KG1 (cell line): Measurements from ENCODE around the gene TPSD1.
"Not testable (repeated sequence)": the region's sequence is repeated elsewhere in the genome, so short reads cannot be mapped to it uniquely, and the experiment has no call there.

Experiments
- DNase-seq: peaks from one replicate; lab custom pipeline; 2025; lab: John Stamatoyannopoulos, UW

TPSD1 gene

GRCh38 chr16:1255276-1256122 is at the start of gene TPSD1:
TPSD1 (plus strand) TSS chr16:1256069; CDS start chr16:1256281, 212 bp downstream.
- not testable (repeated sequence) for DNase-seq

DNA sequence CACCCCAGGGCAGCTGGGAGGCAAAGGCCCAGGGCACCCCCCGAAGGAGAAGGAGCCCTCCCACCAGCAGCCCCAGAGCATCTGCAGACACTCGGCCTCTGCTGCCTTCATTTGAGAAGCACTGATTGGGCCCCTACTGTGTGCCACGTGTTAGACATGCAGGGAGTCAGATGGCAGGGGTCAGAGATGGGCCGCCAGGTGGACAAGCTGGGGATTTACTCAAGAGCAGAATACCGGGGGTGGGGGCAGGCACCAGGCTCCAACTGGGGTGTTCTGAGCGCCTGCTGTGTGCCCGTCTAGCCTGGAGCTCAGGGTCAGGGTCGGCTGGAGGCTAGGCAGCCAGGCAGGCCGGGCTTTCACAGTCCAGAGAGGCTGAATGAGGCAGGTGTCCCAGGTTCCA is 49.5 kb upstream of the TPSD1 start:
- DNase-seq: no peak

GRCh38 chr16:1206786-1207185 is 49.1 kb upstream of the TPSD1 start:
- DNase-seq: no peak

DNA sequence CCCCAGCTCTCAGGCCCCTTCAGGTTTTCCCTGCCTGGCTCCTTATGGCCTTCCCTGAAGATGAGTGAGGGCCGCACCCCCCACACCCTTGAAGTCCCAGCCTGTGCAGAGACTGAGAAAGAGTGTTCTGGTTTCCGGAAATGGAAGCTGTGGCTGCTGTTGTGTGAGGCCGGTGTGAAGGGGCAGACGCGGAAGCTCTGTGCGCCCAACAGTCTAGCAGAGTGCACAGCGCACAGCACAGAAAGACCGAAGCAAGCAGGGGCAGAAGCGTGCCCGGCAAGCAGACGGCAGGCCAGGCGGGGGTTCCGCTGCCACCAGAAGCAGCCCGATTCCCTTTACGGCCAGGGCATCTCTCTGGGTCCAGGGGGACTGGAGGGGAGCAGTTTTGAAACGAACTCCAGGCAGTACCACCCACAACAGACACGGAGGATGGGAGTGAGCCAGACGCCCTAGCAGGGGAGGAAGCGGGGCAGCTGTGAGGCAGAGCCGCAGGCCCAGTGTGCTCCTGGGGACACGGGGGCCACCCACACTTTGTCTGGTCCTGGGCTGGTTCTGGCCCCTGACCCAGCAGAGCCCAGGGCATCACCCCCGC is 47.5 kb upstream of the TPSD1 start:
- DNase-seq: peak; percentile 33

- no peak for DNase-seq
These were observed 46.8 kb upstream of the TPSD1 start for GRCh38 chr16:1209081-1209480.

GRCh38 chr16:1210461-1210860 is 45.4 kb upstream of the TPSD1 start:
- no peak for DNase-seq

GRCh38 chr16:1211451-1212268 is 44.2 kb upstream of the TPSD1 start:
- no peak for DNase-seq

- DNase-seq: no peak
These were observed 43.2 kb upstream of the TPSD1 start for GRCh38 chr16:1212616-1213194.

GRCh38 chr16:1213231-1213630 is 42.6 kb upstream of the TPSD1 start:
- no peak for DNase-seq

DNA sequence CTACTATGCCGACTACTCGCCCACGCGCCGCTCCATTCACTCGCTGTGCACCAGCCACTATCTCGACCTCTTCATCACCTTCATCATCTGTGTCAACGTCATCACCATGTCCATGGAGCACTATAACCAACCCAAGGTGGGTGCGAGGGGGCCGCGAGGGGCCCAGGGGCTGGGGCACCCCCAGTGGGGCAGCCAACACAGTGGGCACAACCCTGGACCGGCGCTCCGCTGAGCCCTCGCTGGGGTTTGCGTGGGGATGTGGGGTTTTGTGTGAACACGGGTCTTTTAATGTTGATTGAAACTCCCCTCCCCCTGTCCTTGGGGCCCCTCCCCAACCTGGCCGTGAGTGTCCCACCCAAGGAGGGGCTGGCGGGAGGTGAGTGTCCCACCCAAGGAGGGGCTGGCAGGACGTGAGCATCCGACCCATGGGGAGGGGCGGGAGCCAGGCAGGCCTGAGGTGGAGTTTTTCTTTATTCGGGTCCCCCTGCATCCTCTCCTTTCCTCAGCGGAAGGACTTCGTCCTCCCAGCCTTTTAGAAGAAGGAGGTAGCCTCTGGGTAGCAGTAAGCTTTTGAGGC is 42.0 kb upstream of the TPSD1 start:
- no peak for DNase-seq

- no peak for DNase-seq
These were observed 41.1 kb upstream of the TPSD1 start for GRCh38 chr16:1214719-1215118.

GRCh38 chr16:1215574-1216295 is 40.1 kb upstream of the TPSD1 start:
- no peak for DNase-seq

GRCh38 chr16:1216296-1216619 is 39.6 kb upstream of the TPSD1 start:
- DNase-seq: no peak

DNA sequence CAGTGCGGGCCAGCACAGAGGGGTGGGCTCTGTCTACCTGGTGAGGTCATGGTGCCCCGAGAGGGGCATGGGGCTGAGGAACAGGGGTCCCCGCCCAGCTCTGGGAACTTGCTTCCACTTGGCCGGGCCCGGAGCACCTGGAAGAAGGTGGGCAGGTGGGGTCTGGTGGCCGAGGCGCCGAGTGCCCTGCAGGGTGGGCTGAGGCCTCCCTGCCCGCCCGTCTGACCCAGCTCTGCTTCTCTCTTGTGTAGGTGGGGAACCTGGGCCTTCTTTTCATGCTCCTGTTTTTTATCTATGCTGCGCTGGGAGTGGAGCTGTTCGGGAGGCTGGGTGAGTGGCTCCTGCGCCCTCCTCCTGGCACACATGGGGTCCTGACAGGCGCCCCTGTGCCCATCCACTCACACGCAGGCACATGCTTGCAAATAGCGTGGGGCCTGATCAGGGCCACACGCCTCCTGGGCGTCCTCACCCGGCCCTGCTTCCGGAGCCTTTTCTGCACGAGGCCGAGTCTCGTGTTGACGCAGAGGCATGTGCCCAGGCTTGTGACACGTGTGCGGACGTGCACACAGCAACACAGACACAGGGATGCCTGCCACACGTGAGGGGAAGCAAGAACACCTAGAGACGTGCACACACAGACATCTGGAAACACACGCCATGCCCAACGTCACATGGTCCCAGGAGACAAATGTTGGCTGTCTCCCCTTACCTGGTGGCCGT is 39.0 kb upstream of the TPSD1 start:
- no peak for DNase-seq

GRCh38 chr16:1217526-1217925 is 38.3 kb upstream of the TPSD1 start:
- DNase-seq: no peak

DNA sequence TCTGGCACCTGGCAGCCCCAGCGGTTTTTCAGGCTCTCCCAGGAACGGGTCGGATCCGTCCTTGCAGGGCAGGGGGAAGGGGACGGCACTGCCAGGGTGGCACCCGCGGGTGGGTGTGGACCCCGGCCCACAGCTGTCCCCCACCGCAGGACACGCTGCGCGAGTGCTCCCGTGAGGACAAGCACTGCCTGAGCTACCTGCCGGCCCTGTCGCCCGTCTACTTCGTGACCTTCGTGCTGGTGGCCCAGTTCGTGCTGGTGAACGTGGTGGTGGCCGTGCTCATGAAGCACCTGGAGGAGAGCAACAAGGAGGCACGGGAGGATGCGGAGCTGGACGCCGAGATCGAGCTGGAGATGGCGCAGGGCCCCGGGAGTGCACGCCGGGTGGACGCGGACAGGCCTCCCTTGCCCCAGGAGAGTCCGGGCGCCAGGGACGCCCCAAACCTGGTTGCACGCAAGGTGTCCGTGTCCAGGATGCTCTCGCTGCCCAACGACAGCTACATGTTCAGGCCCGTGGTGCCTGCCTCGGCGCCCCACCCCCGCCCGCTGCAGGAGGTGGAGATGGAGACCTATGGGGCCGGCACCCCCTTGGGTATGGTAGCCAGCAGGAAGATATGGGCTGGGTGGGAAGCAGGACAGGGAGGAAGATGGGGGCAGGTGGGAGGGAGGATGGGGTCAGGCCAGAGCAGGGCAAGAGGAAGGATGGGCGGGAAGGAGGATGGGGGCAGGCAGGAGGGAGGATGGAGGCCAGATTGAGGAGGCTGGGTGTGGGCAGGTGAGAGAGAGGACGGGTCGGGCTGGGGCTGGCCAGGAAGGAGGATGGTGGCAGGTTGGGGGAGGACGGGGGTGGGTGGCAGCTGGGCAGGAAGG is 37.6 kb upstream of the TPSD1 start:
- DNase-seq: no peak

- no peak for DNase-seq
These were observed 36.8 kb upstream of the TPSD1 start for GRCh38 chr16:1218930-1219611.

DNA sequence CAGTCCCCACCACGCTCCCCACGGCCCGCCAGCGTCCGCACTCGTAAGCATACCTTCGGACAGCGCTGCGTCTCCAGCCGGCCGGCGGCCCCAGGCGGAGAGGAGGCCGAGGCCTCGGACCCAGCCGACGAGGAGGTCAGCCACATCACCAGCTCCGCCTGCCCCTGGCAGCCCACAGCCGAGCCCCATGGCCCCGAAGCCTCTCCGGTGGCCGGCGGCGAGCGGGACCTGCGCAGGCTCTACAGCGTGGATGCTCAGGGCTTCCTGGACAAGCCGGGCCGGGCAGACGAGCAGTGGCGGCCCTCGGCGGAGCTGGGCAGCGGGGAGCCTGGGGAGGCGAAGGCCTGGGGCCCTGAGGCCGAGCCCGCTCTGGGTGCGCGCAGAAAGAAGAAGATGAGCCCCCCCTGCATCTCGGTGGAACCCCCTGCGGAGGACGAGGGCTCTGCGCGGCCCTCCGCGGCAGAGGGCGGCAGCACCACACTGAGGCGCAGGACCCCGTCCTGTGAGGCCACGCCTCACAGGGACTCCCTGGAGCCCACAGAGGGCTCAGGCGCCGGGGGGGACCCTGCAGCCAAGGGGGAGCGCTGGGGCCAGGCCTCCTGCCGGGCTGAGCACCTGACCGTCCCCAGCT is 35.7 kb upstream of the TPSD1 start:
- no peak for DNase-seq
